ENCODE results near the gene YIPF1. TPM values are rescaled to one million over a fixed set of nuclear protein-coding genes. Genes with fewer than 3 reads are reported as not detected.

Gene YIPF1
- polyA plus RNA-seq, 1 of the 3 experiments (the other 2 are of a cell fraction) = 23.1 TPM

GRCh38 chr1:53936430-53936829, 46.8 kb upstream of the YIPF1 start:
- Histone ChIP-seq H3K4me1 (ENCODE audit: control insufficient read depth in 1 of 2, insufficient read depth in 2 of 2, low read depth in 1 of 2, low read length in 1 of 2) (no peaks in the 10 kb centered on the region), H3K4me2 (no peak overlapping the region), H3K79me2 (ENCODE audit: insufficient read depth) (peaks cover 29% of the 10 kb centered on the region), H3K9me2 (no peaks in the 10 kb centered on the region), H3K9me3 (peaks cover 23% of the 10 kb centered on the region; the same call in 1 of the 2 replicates), H3F3A (replicated peaks; ENCODE audit: insufficient read depth) (no peaks in the 10 kb centered on the region), H3K27ac (ENCODE audit: low read depth in 2 of 2, low read length in 1 of 2) (no peak overlapping the region), H3K36me3 (replicated peaks in 1 of 2; ENCODE audit: control insufficient read depth in 1 of 2, insufficient read depth in 2 of 2, low read length in 1 of 2) (peaks cover 14 to 76% of the 10 kb centered on the region in 2 experiments), H3K4me3 (ENCODE audit: low read depth in 2 of 2, low read length in 1 of 2) (no peak overlapping the region), H3K27me3 (ENCODE audit: insufficient read depth) (no peaks in the 10 kb centered on the region), H2AFZ (ENCODE audit: low read depth) (no peak overlapping the region), H4K20me1 (ENCODE audit: insufficient read depth) (no peaks in the 10 kb centered on the region), H3K9ac (no peak overlapping the region)
- WGBS (ENCODE audit: low lambda C conversion rate) = 90% methylated on average over 1 of the region's 1 CpG
- no peak for DNase-seq
- TF ChIP-seq ZBTB33 (IDR thresholded peaks at IDR 0.05; ENCODE audit: borderline replicate concordance, low read depth) (no peak), POLR2AphosphoS5 (IDR thresholded peaks at IDR 0.05; ENCODE audit: low read depth, low read length) (no peak), MXI1 (IDR thresholded peaks at IDR 0.05; ENCODE audit: low read depth, low read length) (no peak), EP300 (IDR thresholded peaks at IDR 0.05; ENCODE audit: borderline replicate concordance in 1 of 2, low read depth in 1 of 2, low read length in 1 of 2) (no peak), NRF1 (IDR thresholded peaks at IDR 0.05; ENCODE audit: low read depth, low read length) (no peak), TEAD4 (IDR thresholded peaks at IDR 0.05; ENCODE audit: borderline replicate concordance, insufficient read depth) (no peak), RCOR1 (IDR thresholded peaks at IDR 0.05; ENCODE audit: low read length) (no peak), SIN3A (IDR thresholded peaks at IDR 0.05; ENCODE audit: borderline replicate concordance, low read depth, low read length) (no peak), EZH2phosphoT487 (IDR thresholded peaks at IDR 0.05; ENCODE audit: borderline replicate concordance, low read depth) (no peak), MEF2A (IDR thresholded peaks at IDR 0.05; ENCODE audit: borderline replicate concordance, low read depth) (no peak), TCF12 (IDR thresholded peaks at IDR 0.05) (no peak), FOSL2 (IDR thresholded peaks at IDR 0.05; ENCODE audit: borderline replicate concordance, low read depth) (no peak), FOXJ3 (CRISPR knock-in tag; IDR thresholded peaks at IDR 0.05) (no peak), YY1 (IDR thresholded peaks at IDR 0.05; ENCODE audit: low read depth) (no peak)
- TF ChIP-seq, protein P1, sequence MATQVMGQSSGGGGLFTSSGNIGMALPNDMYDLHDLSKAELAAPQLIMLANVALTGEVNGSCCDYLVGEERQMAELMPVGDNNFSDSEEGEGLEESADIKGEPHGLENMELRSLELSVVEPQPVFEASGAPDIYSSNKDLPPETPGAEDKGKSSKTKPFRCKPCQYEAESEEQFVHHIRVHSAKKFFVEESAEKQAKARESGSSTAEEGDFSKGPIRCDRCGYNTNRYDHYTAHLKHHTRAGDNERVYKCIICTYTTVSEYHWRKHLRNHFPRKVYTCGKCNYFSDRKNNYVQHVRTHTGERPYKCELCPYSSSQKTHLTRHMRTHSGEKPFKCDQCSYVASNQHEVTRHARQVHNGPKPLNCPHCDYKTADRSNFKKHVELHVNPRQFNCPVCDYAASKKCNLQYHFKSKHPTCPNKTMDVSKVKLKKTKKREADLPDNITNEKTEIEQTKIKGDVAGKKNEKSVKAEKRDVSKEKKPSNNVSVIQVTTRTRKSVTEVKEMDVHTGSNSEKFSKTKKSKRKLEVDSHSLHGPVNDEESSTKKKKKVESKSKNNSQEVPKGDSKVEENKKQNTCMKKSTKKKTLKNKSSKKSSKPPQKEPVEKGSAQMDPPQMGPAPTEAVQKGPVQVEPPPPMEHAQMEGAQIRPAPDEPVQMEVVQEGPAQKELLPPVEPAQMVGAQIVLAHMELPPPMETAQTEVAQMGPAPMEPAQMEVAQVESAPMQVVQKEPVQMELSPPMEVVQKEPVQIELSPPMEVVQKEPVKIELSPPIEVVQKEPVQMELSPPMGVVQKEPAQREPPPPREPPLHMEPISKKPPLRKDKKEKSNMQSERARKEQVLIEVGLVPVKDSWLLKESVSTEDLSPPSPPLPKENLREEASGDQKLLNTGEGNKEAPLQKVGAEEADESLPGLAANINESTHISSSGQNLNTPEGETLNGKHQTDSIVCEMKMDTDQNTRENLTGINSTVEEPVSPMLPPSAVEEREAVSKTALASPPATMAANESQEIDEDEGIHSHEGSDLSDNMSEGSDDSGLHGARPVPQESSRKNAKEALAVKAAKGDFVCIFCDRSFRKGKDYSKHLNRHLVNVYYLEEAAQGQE (IDR thresholded peaks at IDR 0.05; ENCODE audit: low read depth, low read length) = no peak
- POLR2A ChIA-PET = interaction anchor here (1.0 kb wide), 1 partner anchor 9 kb away, joined by 3 read pairs; the partner anchor contains the start of gene IFT25
- CTCF ChIA-PET = interaction anchor here (0.8 kb wide), 1 partner anchor 58 kb away, joined by 3 read pairs; no protein-coding TSS in a partner anchor
